Measurements from ENCODE around the gene SLC34A1. TPM values are rescaled to one million over a fixed set of nuclear protein-coding genes. Genes with fewer than 3 reads are reported as not detected.

Gene SLC34A1
- total RNA-seq, 4 donors from 2014 or later: not detected

DNA sequence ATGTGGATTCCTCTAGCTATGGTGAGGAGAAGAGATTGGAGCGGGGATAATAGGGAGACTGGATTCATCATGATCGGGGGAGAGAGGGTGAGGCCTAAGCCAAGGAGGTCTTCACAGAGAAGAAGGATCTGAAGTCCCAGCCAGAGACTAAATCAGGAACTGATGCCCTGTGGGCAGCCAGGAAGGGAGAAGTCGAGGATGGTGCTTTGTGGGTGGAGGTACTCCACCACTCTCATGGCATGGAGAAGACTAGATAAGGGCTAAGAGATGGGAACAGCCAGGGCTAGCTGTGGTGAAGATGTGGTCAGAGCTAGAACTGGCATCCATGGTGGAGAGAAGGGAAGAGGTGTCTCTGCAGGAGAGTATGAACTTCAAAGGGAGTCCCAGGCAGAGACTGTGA lies 29.5 kb upstream of the SLC34A1 start:
- intact Hi-C loops (cut with DNase I; ENCODE audit: low total_unique reads) (no loop called here), in situ Hi-C loops (cut with MboI; ENCODE audit: low sequenced_read_pairs in 4 of 4) (no loop called here)
- peaks cover 0 to 5% of the 10 kb centered on the region in 2 donors for H3K36me3 ChIP-seq
- no peak for TF ChIP-seq POLR2A (IDR thresholded peaks at IDR 0.05)
- TF ChIP-seq, protein P1, sequence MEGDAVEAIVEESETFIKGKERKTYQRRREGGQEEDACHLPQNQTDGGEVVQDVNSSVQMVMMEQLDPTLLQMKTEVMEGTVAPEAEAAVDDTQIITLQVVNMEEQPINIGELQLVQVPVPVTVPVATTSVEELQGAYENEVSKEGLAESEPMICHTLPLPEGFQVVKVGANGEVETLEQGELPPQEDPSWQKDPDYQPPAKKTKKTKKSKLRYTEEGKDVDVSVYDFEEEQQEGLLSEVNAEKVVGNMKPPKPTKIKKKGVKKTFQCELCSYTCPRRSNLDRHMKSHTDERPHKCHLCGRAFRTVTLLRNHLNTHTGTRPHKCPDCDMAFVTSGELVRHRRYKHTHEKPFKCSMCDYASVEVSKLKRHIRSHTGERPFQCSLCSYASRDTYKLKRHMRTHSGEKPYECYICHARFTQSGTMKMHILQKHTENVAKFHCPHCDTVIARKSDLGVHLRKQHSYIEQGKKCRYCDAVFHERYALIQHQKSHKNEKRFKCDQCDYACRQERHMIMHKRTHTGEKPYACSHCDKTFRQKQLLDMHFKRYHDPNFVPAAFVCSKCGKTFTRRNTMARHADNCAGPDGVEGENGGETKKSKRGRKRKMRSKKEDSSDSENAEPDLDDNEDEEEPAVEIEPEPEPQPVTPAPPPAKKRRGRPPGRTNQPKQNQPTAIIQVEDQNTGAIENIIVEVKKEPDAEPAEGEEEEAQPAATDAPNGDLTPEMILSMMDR (IDR thresholded peaks at IDR 0.05 in 4 of 5, conservative IDR thresholded peaks at IDR 0.05 in 1 of 5): no peak
- peaks cover 24 to 28% of the 10 kb centered on the region in 2 donors for H3K4me1 ChIP-seq
- H3K9me3 ChIP-seq: no peaks in the 10 kb centered on the region
- DNase-seq (no peak), ATAC-seq (no peak)
- no peaks in the 10 kb centered on the region for H3K27me3 ChIP-seq
- no peak overlapping the region for H3K27ac ChIP-seq
- no peak overlapping the region for H3K4me3 ChIP-seq

DNA sequence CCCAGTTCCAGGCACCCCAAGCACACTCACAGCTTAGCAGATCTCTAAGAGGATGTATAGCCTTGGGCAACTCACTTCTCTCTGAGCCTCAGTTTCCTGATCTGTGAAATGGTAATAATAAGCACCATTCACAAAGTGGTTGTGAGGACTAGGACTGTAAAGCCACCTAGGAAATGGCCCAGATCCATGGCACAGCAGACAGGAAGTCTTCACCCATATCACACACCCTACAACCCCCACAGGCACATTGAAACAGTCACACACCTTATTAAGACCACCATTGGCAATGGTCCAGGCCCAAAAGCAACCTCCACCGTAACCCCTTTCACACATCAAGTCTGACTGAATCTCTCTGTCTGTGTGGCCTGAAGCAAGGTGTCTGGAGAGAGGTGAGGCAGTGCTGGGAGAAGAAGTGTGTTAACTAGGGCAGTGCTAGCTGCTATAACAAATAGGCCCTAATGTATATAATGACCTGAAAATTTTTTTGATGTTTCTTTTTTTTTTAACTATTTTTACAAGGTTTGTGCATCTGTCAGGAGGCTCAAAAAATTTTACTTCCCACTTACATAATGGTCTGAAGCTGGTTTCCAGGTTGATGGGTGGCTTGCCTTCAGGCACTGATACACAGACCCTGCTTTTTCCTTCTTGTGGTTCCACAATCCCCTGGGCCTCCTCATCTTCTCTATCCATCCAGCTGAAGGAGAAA lies 28.9 kb upstream of the SLC34A1 start:
- H3K4me3 ChIP-seq: no peak overlapping the region
- TF ChIP-seq POLR2A (IDR thresholded peaks at IDR 0.05): no peak
- TF ChIP-seq, protein P1 (IDR thresholded peaks at IDR 0.05 in 4 of 5, conservative IDR thresholded peaks at IDR 0.05 in 1 of 5): no peak
- H3K9me3 ChIP-seq: no peaks in the 10 kb centered on the region
- intact Hi-C loops (cut with DNase I; ENCODE audit: low total_unique reads) (no loop called here), in situ Hi-C loops (cut with MboI; ENCODE audit: low sequenced_read_pairs in 4 of 4) (no loop called here)
- H3K4me1 ChIP-seq: peaks cover 18 to 22% of the 10 kb centered on the region in 2 donors
- DNase-seq (no peak), ATAC-seq (no peak)
- no peaks in the 10 kb centered on the region for H3K27me3 ChIP-seq
- no peak overlapping the region for H3K27ac ChIP-seq
- no peaks in the 10 kb centered on the region for H3K36me3 ChIP-seq

DNA sequence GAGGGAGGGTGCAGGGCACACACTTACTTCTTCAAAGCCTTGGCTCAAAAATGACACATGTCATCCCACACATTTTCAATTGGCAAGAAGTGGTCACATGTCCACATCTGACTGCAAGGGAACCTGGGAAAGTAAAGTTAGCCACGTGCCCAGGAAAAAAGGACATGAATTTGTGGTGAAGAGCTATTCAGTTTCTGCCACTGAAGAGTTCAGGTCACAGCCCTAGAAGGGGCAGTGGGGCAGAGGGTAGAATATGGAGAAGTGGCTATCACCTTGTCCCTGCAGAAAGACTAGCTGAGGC lies 28.4 kb upstream of the SLC34A1 start:
- TF ChIP-seq, protein P1 (IDR thresholded peaks at IDR 0.05 in 4 of 5, conservative IDR thresholded peaks at IDR 0.05 in 1 of 5): no peak
- no peak for TF ChIP-seq POLR2A (IDR thresholded peaks at IDR 0.05)
- Histone ChIP-seq H3K27ac (no peak overlapping the region), H3K4me1 (peaks cover 13 to 17% of the 10 kb centered on the region in 2 donors), H3K9me3 (no peaks in the 10 kb centered on the region), H3K4me3 (no peak overlapping the region), H3K36me3 (no peaks in the 10 kb centered on the region), H3K27me3 (no peaks in the 10 kb centered on the region)
- in situ Hi-C loops (cut with MboI; ENCODE audit: low sequenced_read_pairs in 4 of 4) (no loop called here), intact Hi-C loops (cut with DNase I; ENCODE audit: low total_unique reads) (no loop called here)
- ATAC-seq (no peak), DNase-seq (no peak)

DNA sequence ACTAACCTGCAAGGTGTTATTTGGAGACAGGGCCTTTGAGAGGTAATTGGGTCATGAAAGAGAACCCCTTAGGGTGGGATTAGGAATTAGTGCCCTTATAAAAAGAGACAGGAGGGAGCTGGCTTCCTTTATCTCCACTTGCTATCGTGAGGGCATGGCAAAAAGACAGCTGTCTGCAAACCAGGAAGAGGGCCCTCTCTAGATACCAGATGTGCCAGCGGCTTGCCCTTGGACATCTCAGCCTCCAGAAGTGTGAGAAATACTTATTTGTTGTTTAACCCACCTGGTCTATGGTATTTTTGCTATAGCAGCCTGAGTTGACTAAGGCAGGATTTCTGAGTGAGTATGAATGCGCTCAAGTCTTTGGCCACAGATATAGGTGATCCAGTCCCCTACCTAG lies 27.5 kb upstream of the SLC34A1 start:
- Histone ChIP-seq H3K4me1 (peaks cover 11 to 17% of the 10 kb centered on the region in 2 donors), H3K36me3 (no peaks in the 10 kb centered on the region), H3K4me3 (no peak overlapping the region), H3K27ac (no peak overlapping the region), H3K9me3 (no peaks in the 10 kb centered on the region), H3K27me3 (no peaks in the 10 kb centered on the region)
- intact Hi-C loops (cut with DNase I; ENCODE audit: low total_unique reads): no loop called here
- in situ Hi-C loops (cut with MboI; ENCODE audit: low sequenced_read_pairs in 4 of 4): no loop called here
- TF ChIP-seq, protein P1 (IDR thresholded peaks at IDR 0.05 in 4 of 5, conservative IDR thresholded peaks at IDR 0.05 in 1 of 5): no peak
- no peak for TF ChIP-seq POLR2A (IDR thresholded peaks at IDR 0.05)
- DNase-seq: no peak
- no peak for ATAC-seq

DNA sequence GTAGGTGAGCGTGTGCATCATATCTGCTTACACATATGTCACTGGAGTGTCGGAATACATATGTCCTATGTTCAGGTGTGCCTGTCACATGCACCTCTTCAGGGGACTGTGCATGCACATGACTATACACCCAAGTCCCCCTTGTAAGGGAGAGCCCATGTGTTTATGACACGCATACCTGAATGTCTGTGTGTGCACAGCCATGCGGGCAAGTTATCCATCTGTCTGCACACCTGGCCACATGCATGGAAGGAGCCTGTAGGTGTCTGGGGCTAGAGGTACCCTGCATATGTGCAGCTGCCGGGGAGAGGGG lies 27.1 kb upstream of the SLC34A1 start:
- Histone ChIP-seq H3K36me3 (no peaks in the 10 kb centered on the region), H3K27me3 (no peaks in the 10 kb centered on the region), H3K27ac (no peak overlapping the region), H3K9me3 (no peaks in the 10 kb centered on the region), H3K4me1 (peaks cover 11 to 14% of the 10 kb centered on the region in 2 donors), H3K4me3 (no peak overlapping the region)
- intact Hi-C loops (cut with DNase I; ENCODE audit: low total_unique reads): no loop called here
- DNase-seq (no peak), ATAC-seq (no peak)
- TF ChIP-seq POLR2A (IDR thresholded peaks at IDR 0.05): no peak
- TF ChIP-seq, protein P1 (IDR thresholded peaks at IDR 0.05 in 4 of 5, conservative IDR thresholded peaks at IDR 0.05 in 1 of 5): no peak
- in situ Hi-C loops (cut with MboI; ENCODE audit: low sequenced_read_pairs in 4 of 4): no loop called here
